GM12873 (cell line): ENCODE results near the gene MRGPRX4.

Experiments used
- CTCF ChIP-seq: IDR thresholded peaks from 2 replicates; pipeline ENCODE4 v1.5.1; 2012; ENCODE audit warnings: low read depth, mild to moderate bottlenecking, moderate library complexity, low read length, control low read depth; ENCODE audit not compliant: insufficient read depth; ENCODE audit errors: missing control alignments

MRGPRX4 gene

GRCh38 chr11:18193010-18193409, 20.4 kb downstream of the MRGPRX4 start:
- TF ChIP-seq CTCF: peak; percentile 33

- no peak for TF ChIP-seq CTCF
Measured at GRCh38 chr11:18196532-18196931, 23.9 kb downstream of the MRGPRX4 start.

GRCh38 chr11:18203723-18204122, 31.1 kb downstream of the MRGPRX4 start:
- peak; percentile 66 for TF ChIP-seq CTCF

- no peak for TF ChIP-seq CTCF
Measured at GRCh38 chr11:18204220-18204619, 31.6 kb downstream of the MRGPRX4 start.

- TF ChIP-seq CTCF: no peak
Measured at GRCh38 chr11:18204771-18205170, 32.1 kb downstream of the MRGPRX4 start.

- no peak for TF ChIP-seq CTCF
Measured at GRCh38 chr11:18209058-18209457, 36.4 kb downstream of the MRGPRX4 start.

GRCh38 chr11:18221274-18221876, 48.7 kb downstream of the MRGPRX4 start:
- no peak for TF ChIP-seq CTCF

- no peak for TF ChIP-seq CTCF
Measured at GRCh38 chr11:18222814-18223421, 50.3 kb downstream of the MRGPRX4 start.
